ENCODE data around the gene SCAI. TPM values are rescaled to one million over a fixed set of nuclear protein-coding genes. Genes with fewer than 3 reads are reported as not detected.
A peak's percentile ranks its signal among the peaks of the same experiment; 100 is the strongest.

The SCAI gene
- total RNA-seq, 1 experiment from 2014 or later = 15.5 TPM

DNA sequence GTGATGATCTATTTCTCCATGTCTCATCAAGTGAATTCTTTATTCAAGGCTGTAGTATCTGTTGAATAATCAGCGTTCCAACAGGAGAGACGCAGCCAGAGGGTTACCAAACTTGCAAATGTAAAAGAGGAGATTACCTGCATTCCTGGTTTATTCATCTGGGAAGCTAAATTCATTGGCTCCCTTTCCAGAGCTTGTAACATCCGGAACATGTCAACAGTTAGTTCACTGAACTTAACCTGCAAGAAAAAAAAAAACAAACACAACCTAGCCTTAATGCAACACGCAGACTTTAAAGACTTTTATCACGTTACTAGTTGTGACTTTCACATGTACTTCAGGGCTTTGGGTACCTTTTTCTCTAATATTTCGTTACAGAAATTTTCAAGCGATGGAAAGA lies 140.0 kb downstream of the SCAI start:
- no peak overlapping the region for H2BK120ac ChIP-seq (ENCODE audit: low read depth, low read length, poor library complexity, severe bottlenecking)
- H4K91ac ChIP-seq (ENCODE audit: insufficient read length, low read depth, low read length) = no peak overlapping the region
- H4K20me1 ChIP-seq (ENCODE audit: control insufficient read depth, insufficient read depth, insufficient read length) = no peaks in the 10 kb centered on the region
- no peak overlapping the region for H3K27ac ChIP-seq (ENCODE audit: insufficient read length, low read depth, low read length)
- H3K9ac ChIP-seq (ENCODE audit: extremely low read depth, insufficient read length, low read length) = no peak overlapping the region
- WGBS (ENCODE audit: extremely low coverage, insufficient read length, low lambda C conversion rate) = no CpG with 5 or more reads among the region's 7 CpGs
- no peaks in the 10 kb centered on the region; a peak in 1 of 5 replicates for H3K9me3 Mint-ChIP-seq
- H2BK15ac ChIP-seq (ENCODE audit: low read depth, low read length) = no peak overlapping the region
- H3K36me3 Mint-ChIP-seq (ENCODE audit: insufficient read depth in 1 of 3, low read depth in 3 of 3) = peaks cover 3 to 34% (median 23%) of the 10 kb centered on the region in 3 experiments
- no peaks in the 10 kb centered on the region for H3K79me2 ChIP-seq (ENCODE audit: insufficient read depth, low read length)
- no peak overlapping the region for H3T11ph ChIP-seq (ENCODE audit: low read length)
- peak overlapping the region in 1 of 3 experiments; percentile 55; a peak in 3 of 7 replicates for H3K27ac Mint-ChIP-seq
- no peaks in the 10 kb centered on the region for H3K79me1 ChIP-seq (ENCODE audit: insufficient read depth, low read depth, low read length, poor library complexity, severe bottlenecking)
- no peak overlapping the region for H2BK12ac ChIP-seq (ENCODE audit: insufficient read length, low read depth, low read length)
- no peaks in the 10 kb centered on the region for H3K4me1 Mint-ChIP-seq
- H2AFZ ChIP-seq (ENCODE audit: low read length) = no peak overlapping the region
- no peak overlapping the region for H3K4me2 ChIP-seq (ENCODE audit: insufficient read depth, insufficient read length, low read length)
- TF ChIP-seq, protein P1, sequence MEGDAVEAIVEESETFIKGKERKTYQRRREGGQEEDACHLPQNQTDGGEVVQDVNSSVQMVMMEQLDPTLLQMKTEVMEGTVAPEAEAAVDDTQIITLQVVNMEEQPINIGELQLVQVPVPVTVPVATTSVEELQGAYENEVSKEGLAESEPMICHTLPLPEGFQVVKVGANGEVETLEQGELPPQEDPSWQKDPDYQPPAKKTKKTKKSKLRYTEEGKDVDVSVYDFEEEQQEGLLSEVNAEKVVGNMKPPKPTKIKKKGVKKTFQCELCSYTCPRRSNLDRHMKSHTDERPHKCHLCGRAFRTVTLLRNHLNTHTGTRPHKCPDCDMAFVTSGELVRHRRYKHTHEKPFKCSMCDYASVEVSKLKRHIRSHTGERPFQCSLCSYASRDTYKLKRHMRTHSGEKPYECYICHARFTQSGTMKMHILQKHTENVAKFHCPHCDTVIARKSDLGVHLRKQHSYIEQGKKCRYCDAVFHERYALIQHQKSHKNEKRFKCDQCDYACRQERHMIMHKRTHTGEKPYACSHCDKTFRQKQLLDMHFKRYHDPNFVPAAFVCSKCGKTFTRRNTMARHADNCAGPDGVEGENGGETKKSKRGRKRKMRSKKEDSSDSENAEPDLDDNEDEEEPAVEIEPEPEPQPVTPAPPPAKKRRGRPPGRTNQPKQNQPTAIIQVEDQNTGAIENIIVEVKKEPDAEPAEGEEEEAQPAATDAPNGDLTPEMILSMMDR (conservative IDR thresholded peaks at IDR 0.05) = no peak
- no peak overlapping the region for H2AK5ac ChIP-seq (ENCODE audit: insufficient read length, low read length)
- no peak overlapping the region for H2BK5ac ChIP-seq (ENCODE audit: insufficient read length, low read length)
- no peaks in the 10 kb centered on the region for H3K9me3 ChIP-seq (ENCODE audit: control insufficient read depth, low read depth, low read length)
- no peak for DNase-seq
- H3K4me3 Mint-ChIP-seq = no peak overlapping the region
- no peaks in the 10 kb centered on the region for H3K4me1 ChIP-seq (ENCODE audit: insufficient read depth, low read length)
- no peaks in the 10 kb centered on the region for H3K27me3 Mint-ChIP-seq (ENCODE audit: low read depth)
- no peak overlapping the region for H4K8ac ChIP-seq (replicated peaks; ENCODE audit: insufficient read length, low read depth, low read length)
- H3K23ac ChIP-seq (ENCODE audit: insufficient read length, low read depth, low read length) = no peak overlapping the region
- H2BK20ac ChIP-seq (ENCODE audit: low read depth, low read length, poor library complexity, severe bottlenecking) = no peak overlapping the region
- no peak overlapping the region for H3K4ac ChIP-seq (ENCODE audit: low read depth, low read length)
- H3K23me2 ChIP-seq (ENCODE audit: insufficient read length, low read depth, low read length, poor library complexity, severe bottlenecking) = no peaks in the 10 kb centered on the region
- no peak overlapping the region for H3K56ac ChIP-seq (ENCODE audit: insufficient read length, low read depth, low read length)
- H3K14ac ChIP-seq (ENCODE audit: insufficient read depth, low read length) = no peak overlapping the region
- H3K18ac ChIP-seq (ENCODE audit: insufficient read length, low read depth, low read length) = no peak overlapping the region
- no peaks in the 10 kb centered on the region for H3K27me3 ChIP-seq (ENCODE audit: insufficient read depth, low read length)
- H4K5ac ChIP-seq (ENCODE audit: insufficient read length, low read depth, low read length) = no peak overlapping the region

Measured in H9 (cell line).